Keratinocyte (primary cell): ENCODE results near the gene LRCH3. TPM values are rescaled to one million over a fixed set of nuclear protein-coding genes. Genes with fewer than 3 reads are reported as not detected.

ENCODE experiments used
- DNase-seq: peaks from one replicate; pipeline ENCODE4 v3.0.0-alpha.2; 2011; ENCODE audit warnings: low read depth, missing footprints, low spot score
- FAIRE-seq: peaks from 2 replicates; lab custom pipeline; 2011; peaks lifted over from hg19 to GRCh38; lab: Jason Lieb, UNC
- H2AFZ ChIP-seq: 2 replicates; pipeline ENCODE4 v1.6.0; 2012; ENCODE audit warnings: low read length, control low read depth, inconsistent platforms; ENCODE audit not compliant: control insufficient read depth
- H3K27ac ChIP-seq: 2 replicates; pipeline ENCODE4 v1.5.1; 2011; ENCODE audit warnings: low read length; ENCODE audit not compliant: control insufficient read depth, insufficient read depth
- H3K27me3 ChIP-seq: 3 replicates; pipeline ENCODE4 v1.6.0; 2011; ENCODE audit warnings: low read length; ENCODE audit not compliant: control insufficient read depth, insufficient read depth; ENCODE audit errors: extremely low read depth
- H3K36me3 ChIP-seq, 2 experiments: 2 replicates in 1 of 2; 3 replicates in 1 of 2; pipeline ENCODE4 v1.5.1; 2011; ENCODE audit warnings: low read length in 2 of 2, mild to moderate bottlenecking in 1 of 2; ENCODE audit not compliant: control insufficient read depth in 2 of 2, insufficient read depth in 2 of 2; ENCODE audit errors: extremely low read depth in 1 of 2
- H3K4me1 ChIP-seq: 3 replicates; pipeline ENCODE4 v1.5.1; 2011; ENCODE audit warnings: low read length; ENCODE audit not compliant: control insufficient read depth, insufficient read depth; ENCODE audit errors: extremely low read depth
- H3K4me2 ChIP-seq: 3 replicates; pipeline ENCODE4 v1.6.0; 2011; ENCODE audit warnings: low read depth, low read length; ENCODE audit not compliant: control insufficient read depth, insufficient read depth; ENCODE audit errors: extremely low read depth
- H3K4me3 ChIP-seq, 3 experiments: fragments of 200-600 bp in 1 of 3; sonication (generic) in 1 of 3; 2 replicates in 2 of 3; 3 replicates in 1 of 3; pipeline ENCODE4 v1.5.1; 2011 to 2016; ENCODE audit warnings: low read length in 3 of 3, mild to moderate bottlenecking in 3 of 3, control low read depth in 2 of 3, inconsistent platforms in 1 of 3, low read depth in 1 of 3, mixed read lengths in 1 of 3, mixed run types in 1 of 3, moderate library complexity in 1 of 3; ENCODE audit not compliant: control insufficient read depth in 2 of 3, insufficient read depth in 2 of 3; ENCODE audit errors: extremely low read depth in 1 of 3
- H3K79me2 ChIP-seq: 2 replicates; pipeline ENCODE4 v1.6.0; 2012; ENCODE audit warnings: low read length; ENCODE audit not compliant: control insufficient read depth, insufficient read depth
- H3K9ac ChIP-seq: 3 replicates; pipeline ENCODE4 v1.6.0; 2011; ENCODE audit warnings: low read length; ENCODE audit not compliant: control insufficient read depth, insufficient read depth; ENCODE audit errors: extremely low read depth
- H3K9me1 ChIP-seq: 3 replicates; pipeline ENCODE4 v1.6.0; 2011; ENCODE audit warnings: low read length; ENCODE audit not compliant: control insufficient read depth, insufficient read depth; ENCODE audit errors: extremely low read depth
- H3K9me3 ChIP-seq: 2 replicates; pipeline ENCODE4 v1.5.1; 2012; ENCODE audit warnings: low read depth, low read length; ENCODE audit not compliant: control insufficient read depth
- H4K20me1 ChIP-seq: 3 replicates; pipeline ENCODE4 v1.6.0; 2011; ENCODE audit warnings: low read length; ENCODE audit not compliant: control insufficient read depth, insufficient read depth; ENCODE audit errors: extremely low read depth
- EZH2 ChIP-seq: IDR thresholded peaks from one replicate; pipeline ENCODE4 v1.6.1; 2012; ENCODE audit warnings: inconsistent platforms, mild to moderate bottlenecking, low read length, moderate library complexity
- dilution Hi-C: fragments of 300-500 bp; cut with MboI; formaldehyde crosslinking; loops from one replicate; pipeline ENCODE4 v1.7.0; 2020; ENCODE audit warnings: low sequenced_read_pairs; ENCODE audit not compliant: extremely low pct_ligation_motif_present
- polyA plus RNA-seq, 5 experiments: library from polyadenylated mRNA; depleted of rRNA in 3 of 5; stranded (reverse) in 3 of 5; stranded (forward) in 1 of 5; unstranded in 1 of 5; fragments of >200 nt; gene quantifications; 1 replicate in 1 of 5; 2 replicates in 3 of 5; 3 replicates in 1 of 5; pipeline versions ENCODE4 v1.2.1 to v1.2.3, GENCODE V29; 2011 to 2012; ENCODE audit warnings: missing spikeins in 2 of 5, low read depth in 1 of 5, low replicate concordance in 1 of 5
- TF ChIP-seq, protein P1 (sequence below), 3 experiments: IDR thresholded peaks in 1 of 3; conservative IDR thresholded peaks in 1 of 3; optimal IDR thresholded peaks in 1 of 3; 2 replicates in 2 of 3; 3 replicates in 1 of 3; pipeline versions ENCODE3 to v1.5.1; 2011; ENCODE audit warnings: low read length in 3 of 3, mild to moderate bottlenecking in 3 of 3, moderate library complexity in 2 of 3, control low read depth in 1 of 3, inconsistent platforms in 1 of 3; ENCODE audit not compliant: insufficient read depth in 2 of 3; ENCODE audit errors: extremely low read depth in 1 of 3

LRCH3 gene
- polyA plus RNA-seq, 1 donor (not counting 4 experiments of a cell fraction or from before 2014, with no cell fraction given): 50.2 TPM

DNA sequence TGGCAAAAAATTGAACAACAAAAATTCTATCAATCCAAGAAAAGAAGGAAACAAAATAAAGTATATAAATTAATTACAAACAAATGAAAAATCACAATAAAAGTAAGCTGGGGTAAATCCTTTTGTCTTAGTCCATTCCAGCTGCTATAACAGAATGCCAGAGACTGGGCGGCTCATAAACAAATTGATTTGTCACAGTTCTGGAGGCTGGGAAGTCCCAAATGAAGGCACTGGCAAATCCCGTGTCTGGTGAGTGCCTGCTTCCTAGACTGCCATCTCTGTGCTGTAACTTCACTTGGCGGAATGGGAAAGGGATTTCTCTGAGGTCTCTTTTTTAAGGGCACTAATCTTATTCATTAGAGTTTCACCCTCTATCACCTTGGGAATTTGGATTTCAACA, 105.4 kb downstream of the LRCH3 start:
- dilution Hi-C loops: no loop called here
- no peak for FAIRE-seq
- TF ChIP-seq, protein P1, sequence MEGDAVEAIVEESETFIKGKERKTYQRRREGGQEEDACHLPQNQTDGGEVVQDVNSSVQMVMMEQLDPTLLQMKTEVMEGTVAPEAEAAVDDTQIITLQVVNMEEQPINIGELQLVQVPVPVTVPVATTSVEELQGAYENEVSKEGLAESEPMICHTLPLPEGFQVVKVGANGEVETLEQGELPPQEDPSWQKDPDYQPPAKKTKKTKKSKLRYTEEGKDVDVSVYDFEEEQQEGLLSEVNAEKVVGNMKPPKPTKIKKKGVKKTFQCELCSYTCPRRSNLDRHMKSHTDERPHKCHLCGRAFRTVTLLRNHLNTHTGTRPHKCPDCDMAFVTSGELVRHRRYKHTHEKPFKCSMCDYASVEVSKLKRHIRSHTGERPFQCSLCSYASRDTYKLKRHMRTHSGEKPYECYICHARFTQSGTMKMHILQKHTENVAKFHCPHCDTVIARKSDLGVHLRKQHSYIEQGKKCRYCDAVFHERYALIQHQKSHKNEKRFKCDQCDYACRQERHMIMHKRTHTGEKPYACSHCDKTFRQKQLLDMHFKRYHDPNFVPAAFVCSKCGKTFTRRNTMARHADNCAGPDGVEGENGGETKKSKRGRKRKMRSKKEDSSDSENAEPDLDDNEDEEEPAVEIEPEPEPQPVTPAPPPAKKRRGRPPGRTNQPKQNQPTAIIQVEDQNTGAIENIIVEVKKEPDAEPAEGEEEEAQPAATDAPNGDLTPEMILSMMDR (optimal IDR thresholded peaks at IDR 0.05 in 1 of 3, IDR thresholded peaks at IDR 0.05 in 1 of 3, conservative IDR thresholded peaks at IDR 0.05 in 1 of 3; ENCODE audit: extremely low read depth in 1 of 3, insufficient read depth in 2 of 3, low read length in 3 of 3): no peak
- no peak for TF ChIP-seq EZH2

DNA sequence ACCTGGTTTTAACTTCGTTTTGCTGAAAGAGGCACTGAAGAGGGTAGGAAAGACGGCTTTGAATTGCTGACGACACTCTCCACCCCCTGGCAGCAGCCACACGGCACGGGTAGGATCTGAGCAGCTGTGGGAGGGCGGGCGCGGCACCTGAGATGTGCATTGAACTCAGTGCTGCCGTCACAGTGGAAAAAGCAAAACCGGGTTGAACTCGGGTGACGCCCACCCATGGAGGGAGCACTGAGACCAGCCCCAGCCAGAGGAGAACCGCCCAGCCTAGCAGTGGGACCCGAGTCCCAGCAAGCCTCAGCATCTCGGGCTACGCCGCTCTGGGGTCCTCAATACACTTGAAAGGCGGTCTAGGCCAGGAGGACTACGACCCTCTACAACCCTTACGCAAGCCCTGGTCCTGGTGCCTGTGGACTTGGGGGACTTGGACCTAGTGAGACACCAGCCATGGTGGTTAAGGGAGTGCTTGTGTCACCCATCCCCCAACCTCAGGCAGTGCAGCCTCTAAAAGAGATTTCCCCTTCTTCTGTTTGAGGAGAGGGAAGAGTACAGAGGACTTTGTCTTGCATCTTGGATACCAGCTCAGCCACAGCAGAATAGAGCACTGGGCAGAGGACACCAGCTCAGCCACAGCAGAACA, 108.9 kb downstream of the LRCH3 start:
- FAIRE-seq (no peak), DNase-seq (no peak)
- H3K36me3 ChIP-seq: no peaks in the 10 kb centered on the region
- H3K9me3 ChIP-seq: no peaks in the 10 kb centered on the region
- dilution Hi-C loops: no loop called here
- no peak overlapping the region for H3K9ac ChIP-seq
- peak overlapping the region in 1 of 3 experiments; percentile 17 for H3K4me3 ChIP-seq
- no peak overlapping the region for H3K27ac ChIP-seq
- no peak for TF ChIP-seq EZH2
- TF ChIP-seq, protein P1 (optimal IDR thresholded peaks at IDR 0.05 in 1 of 3, IDR thresholded peaks at IDR 0.05 in 1 of 3, conservative IDR thresholded peaks at IDR 0.05 in 1 of 3; ENCODE audit: extremely low read depth in 1 of 3, insufficient read depth in 2 of 3, low read length in 3 of 3): no peak
- H4K20me1 ChIP-seq: no peaks in the 10 kb centered on the region
- H3K79me2 ChIP-seq: no peaks in the 10 kb centered on the region
- H2AFZ ChIP-seq: no peak overlapping the region
- peak overlapping the region; percentile 6 for H3K4me2 ChIP-seq
- no peaks in the 10 kb centered on the region for H3K27me3 ChIP-seq
- H3K9me1 ChIP-seq: no peaks in the 10 kb centered on the region
- no peaks in the 10 kb centered on the region for H3K4me1 ChIP-seq

More for the DNA sequence above, 105.4 kb downstream of the LRCH3 start:
- no peak overlapping the region for H3K9ac ChIP-seq
- no peak overlapping the region for H3K4me2 ChIP-seq
- no peak overlapping the region for H2AFZ ChIP-seq
- no peak overlapping the region for H3K27ac ChIP-seq
- H3K9me1 ChIP-seq: no peaks in the 10 kb centered on the region
- H3K4me3 ChIP-seq: no peak overlapping the region
- no peaks in the 10 kb centered on the region for H4K20me1 ChIP-seq
- no peaks in the 10 kb centered on the region for H3K36me3 ChIP-seq
- H3K9me3 ChIP-seq: no peaks in the 10 kb centered on the region
- no peaks in the 10 kb centered on the region for H3K27me3 ChIP-seq
- no peaks in the 10 kb centered on the region for H3K79me2 ChIP-seq
- no peak for DNase-seq
- H3K4me1 ChIP-seq: no peaks in the 10 kb centered on the region
